ENCODE measurements around the gene SLC22A16.
A peak's percentile ranks its signal among the peaks of the same experiment; 100 is the strongest.
"Not testable (repeated sequence)": the region's sequence is repeated elsewhere in the genome, so short reads cannot be mapped to it uniquely, and the experiment has no call there.

Gene SLC22A16, protein sequence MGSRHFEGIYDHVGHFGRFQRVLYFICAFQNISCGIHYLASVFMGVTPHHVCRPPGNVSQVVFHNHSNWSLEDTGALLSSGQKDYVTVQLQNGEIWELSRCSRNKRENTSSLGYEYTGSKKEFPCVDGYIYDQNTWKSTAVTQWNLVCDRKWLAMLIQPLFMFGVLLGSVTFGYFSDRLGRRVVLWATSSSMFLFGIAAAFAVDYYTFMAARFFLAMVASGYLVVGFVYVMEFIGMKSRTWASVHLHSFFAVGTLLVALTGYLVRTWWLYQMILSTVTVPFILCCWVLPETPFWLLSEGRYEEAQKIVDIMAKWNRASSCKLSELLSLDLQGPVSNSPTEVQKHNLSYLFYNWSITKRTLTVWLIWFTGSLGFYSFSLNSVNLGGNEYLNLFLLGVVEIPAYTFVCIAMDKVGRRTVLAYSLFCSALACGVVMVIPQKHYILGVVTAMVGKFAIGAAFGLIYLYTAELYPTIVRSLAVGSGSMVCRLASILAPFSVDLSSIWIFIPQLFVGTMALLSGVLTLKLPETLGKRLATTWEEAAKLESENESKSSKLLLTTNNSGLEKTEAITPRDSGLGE

GRCh38 chr6:110476046-110476849, at the start of gene SLC22A16:
TSS of gene SLC22A16 (minus strand) at chr6:110476613. CDS start at chr6:110476574, 39 bp downstream.
- no peak for FAIRE-seq

- FAIRE-seq, result no peak
Observed at GRCh38 chr6:110525001-110525400, 48.6 kb upstream of the SLC22A16 start.

GRCh38 chr6:110524305-110524704, 47.9 kb upstream of the SLC22A16 start:
- no peak for FAIRE-seq

DNA sequence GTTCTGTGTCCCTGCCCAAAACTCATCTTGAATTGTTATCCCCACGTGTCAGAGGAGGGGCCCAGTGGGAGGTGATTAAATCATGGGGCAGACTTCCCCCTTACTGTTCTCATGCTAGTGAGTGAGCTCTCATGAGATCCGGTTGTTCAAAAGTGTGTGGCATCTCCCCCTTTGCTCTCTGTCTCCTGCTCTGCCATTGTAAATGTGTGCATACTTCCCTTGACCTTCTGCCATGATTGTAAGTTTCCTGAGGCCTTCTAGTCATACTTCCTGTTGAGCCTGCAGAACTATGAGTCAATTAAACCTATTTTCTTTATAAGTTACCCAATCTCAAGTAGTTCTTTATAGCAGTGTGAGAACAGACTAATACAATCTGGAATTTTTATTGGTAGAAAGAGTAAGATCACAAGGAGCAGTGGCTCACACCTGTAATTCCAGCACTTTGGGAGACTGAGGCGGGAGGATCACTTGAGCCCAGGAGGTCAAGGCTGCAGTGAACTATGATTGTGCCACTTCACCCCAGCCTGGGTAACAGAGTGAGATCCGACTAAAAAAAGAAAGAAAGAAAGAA, 47.1 kb upstream of the SLC22A16 start:
- peak; percentile 97 for FAIRE-seq

DNA sequence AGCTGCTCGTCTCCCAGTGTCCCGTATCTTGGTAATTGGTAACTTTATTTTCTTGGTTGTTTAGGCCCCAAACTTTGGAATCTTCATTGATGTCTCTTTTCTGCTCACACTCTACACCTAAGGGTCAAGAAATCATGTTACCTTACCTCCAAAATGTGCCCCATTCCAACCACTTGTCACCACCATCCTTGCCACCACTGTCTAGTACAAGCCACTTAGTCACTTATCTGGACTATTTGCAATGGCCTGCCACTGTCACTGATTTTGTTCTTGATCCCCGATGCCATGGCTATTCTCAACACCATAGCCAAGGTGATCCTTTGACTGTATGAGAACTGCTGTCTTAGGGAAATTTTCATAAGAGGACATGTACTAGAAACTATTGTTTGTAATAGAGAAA, 46.0 kb upstream of the SLC22A16 start:
- no peak for FAIRE-seq

DNA sequence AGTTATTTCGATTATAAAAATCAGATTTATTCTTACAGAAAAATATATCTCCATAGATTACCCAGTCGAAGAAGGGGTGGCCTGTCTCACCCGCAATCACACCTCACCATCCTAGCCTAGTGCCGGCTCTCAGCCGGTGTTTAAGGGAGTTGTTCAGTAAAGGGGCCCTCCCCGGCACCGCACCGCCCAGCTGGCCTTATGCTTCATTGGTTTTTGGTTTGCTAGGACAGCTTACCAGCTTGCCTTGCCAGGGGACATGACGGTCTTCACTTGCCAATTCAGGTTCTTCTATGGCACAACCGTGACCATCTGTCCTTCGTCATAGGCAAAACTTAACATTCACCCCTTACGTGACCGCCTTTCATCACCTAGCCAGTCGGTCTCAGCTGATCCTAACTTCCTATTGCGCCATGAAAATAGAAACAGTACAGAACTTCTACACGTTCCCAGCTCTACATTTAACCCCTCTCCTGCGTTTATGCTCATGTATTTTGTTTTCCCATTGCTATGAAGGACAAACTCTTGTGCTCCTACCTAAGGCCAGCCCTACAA, 44.7 kb upstream of the SLC22A16 start:
- FAIRE-seq, result no peak

DNA sequence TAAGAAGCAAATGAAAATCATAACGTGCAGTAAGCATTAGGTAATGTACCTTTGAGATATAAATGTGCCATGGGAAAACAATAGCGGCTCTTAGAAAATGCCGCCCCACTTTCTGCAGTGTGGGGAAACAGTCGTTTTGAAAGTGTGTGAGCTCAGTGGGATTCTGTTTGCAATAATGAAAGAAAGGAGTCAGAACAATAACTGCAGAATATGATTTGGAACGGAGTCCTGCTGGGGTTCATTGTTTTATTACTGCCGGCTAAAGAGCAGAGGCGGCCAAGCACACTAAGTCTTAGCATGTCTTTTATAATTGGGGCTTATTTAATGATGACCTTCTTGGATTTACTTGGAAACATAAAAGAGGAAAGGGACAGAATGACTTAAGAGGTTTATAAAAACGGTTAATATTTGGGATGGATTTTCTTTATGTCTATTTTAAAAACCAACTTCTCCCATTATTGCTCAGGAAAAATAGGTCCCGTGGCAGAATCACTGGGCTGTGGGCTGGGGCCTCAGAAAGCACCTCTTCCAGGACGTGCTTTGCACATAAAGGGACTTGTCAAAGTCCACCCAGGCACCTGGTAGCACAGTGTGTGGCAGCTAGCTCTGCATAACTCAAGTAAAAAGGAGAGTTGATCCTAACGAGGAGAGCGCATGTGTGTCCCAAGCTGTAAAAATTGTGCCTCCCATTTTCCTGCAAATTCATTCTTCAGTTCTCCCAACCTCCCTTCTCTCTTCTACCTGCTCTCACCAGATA, 44.0 kb upstream of the SLC22A16 start:
- peak; percentile 96 for FAIRE-seq

DNA sequence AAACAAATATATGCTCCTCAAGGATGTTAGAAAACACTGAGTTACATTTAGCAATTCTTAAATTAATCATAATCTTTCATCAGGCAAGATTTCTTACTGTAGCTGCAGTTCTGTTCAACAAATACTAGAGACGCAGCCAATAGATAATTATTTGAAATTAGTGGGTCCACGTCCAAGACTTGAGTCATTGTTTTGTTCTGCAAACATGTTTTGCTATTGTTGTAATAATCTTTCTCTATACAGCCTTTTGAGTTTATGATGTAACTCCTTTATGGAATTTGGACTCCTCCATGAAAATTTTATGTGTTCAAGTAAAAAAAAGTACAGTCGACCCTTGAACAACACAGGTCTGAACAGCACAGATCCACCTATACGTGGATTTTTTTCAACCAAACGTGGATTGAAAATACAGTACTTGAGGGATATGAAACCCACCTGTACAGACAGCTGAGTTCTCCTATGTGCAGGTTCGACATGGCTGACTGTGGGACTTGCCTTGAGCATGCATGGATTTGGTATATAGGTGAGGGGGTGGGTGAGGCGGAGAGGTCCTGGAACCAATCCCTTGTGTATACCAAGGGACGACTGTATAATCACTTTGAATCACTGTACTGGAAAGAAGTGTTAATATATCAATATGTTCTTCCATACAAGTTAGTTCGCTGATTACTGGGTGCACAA, 41.3 kb upstream of the SLC22A16 start:
- no peak for FAIRE-seq

DNA sequence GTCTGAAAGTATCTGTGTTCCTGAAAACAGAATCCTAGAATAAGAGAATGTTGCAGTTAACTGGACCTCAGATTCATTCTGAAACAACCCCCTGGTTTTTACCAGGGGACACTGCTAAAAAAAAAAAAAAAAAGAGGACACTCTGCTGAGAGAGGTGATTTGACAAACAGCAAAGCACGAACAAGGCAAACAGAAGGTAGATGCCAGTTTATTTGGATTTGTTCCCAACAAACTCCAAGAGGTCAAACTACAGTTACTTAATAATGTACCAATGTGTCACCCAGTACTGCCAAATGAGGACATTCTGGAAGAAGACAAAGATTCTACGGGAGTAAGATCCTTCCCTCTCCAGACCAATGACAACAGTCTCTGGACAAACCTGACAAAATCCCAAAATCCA, 40.6 kb upstream of the SLC22A16 start:
- FAIRE-seq, result no peak

DNA sequence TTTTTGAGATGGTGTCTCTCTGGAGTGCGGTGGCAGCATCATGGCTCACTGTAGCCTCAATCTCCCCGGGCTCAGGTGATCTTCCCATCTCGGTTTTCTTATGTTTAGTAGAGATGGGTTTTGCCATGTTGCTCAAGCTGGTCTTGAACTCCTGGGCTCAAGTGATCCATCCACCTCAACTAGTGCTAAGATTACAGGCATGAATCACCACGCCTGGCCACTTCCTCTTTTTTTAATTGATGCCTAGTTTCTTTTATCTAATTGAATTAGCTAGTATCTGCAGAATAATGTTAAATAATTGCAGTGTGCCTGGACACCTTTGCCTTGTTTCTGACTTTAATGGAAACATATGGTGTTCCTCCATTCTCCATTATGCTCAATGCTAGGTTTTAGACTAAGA, 38.4 kb upstream of the SLC22A16 start:
- no peak for FAIRE-seq

DNA sequence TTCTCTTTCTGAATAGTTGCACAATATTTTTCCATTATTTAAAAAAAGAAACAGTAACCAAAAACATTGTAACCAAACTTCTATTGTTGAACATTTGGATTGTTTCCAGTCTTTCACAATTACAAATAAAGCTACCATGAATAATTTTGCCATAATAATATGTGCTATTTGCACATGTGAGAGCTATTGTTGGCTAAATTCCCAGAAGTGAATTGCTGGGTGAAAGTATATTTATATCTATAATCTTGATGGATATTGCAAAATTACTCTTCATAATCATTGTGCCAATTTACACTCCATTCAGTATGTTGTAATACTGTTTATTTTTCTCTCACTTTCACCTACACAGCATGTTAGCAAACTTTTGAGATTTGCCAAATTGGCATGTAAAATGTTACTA, 36.6 kb upstream of the SLC22A16 start:
- FAIRE-seq, result no peak

GRCh38 chr6:110512549-110512948, 36.1 kb upstream of the SLC22A16 start:
- FAIRE-seq, result not testable (repeated sequence)

DNA sequence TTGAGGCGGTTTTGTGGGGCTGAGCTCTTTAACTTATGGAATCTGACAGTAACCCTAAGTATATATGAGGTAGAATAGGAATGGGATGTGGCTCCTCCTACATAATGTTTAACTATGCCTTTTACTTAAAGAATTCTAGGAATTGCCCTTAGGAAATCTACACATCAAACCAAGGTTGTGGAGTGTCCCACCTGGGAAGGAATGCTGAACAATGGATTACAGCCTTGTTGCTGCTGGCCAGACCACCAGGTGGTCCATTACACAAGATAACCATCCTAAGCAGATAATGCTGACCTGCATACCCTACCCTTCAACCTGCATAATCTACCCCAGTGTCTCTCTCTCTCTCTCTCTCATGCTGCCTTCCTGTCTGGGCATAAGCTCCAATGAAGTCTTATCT, 35.0 kb upstream of the SLC22A16 start:
- FAIRE-seq, result peak; percentile 97

DNA sequence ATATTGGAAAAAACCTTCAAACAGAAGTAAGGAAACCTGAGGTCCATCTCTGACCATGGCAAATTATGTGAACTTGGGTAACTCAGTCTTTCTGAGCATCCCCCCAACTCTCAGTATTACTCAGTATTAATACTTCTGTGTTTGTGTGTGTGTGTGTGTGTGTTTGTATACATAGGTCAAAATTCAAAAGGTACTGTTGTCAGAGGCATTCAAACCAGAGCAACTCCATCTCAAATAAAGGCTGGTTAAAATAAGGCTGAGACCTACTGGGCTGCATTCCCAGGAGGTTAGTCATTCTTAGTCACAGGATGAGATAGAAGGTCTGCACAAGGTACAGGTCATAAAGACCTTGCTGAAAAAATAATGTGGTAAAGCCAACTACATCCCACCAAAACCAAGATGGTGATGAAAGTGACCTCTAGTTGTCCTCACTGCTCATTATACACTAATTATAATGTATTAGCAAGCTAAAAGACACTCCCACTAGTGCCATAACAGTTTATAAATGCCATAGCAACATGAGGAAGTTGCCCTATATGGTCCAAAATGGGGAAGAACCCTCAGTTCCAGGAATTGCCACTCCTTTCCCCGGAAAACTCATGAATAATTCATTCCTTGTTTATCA, 33.3 kb upstream of the SLC22A16 start:
- FAIRE-seq, result peak; percentile 97

- FAIRE-seq, result not testable (repeated sequence)
Observed at GRCh38 chr6:110504891-110505290, 28.5 kb upstream of the SLC22A16 start.

DNA sequence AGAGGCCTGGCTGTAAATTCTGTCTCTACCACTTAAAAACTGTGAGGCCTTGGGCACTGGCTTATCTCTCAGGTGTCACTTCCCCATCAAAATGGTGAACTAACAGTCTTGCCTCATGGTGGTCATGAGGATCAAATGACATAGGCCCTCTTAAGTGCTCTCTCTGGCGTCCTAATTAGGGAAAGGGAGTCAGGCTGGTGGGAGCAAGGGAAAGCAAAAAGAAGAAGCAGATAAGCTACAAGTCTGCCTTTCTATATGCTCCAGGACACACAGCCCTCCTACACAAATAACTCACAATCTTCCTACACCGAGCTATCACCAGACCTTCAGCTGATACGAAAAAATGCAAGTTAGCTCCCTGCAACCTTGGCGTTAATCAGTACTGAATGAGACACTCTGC, 19.5 kb upstream of the SLC22A16 start:
- FAIRE-seq, result no peak

DNA sequence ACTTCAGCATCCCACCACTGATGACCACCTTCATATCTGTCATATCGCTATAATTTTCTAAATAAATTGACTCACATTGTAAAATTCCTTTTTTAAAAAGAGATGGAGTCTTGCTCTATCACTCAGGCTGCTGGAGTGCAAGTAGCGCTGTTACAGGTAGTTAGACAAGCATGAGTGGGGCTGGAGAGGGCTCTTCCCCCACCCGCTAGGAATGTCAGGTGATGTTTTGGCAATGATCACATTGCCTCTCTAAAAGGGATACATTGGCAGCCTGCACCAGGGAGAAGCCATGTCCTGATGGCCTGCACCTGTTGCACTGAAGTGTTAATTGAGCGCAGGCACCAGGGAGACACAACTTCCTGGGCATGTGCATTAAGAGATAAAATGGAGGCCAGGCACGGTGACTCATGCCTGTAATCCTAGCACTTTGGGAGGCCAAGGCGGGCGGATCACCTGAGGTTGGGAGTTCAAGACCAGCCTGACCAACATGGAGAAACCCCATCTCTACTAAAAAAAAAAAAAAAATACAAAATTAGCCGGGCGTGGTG, 16.9 kb upstream of the SLC22A16 start:
- FAIRE-seq, result no peak

- no peak for FAIRE-seq
Observed at GRCh38 chr6:110492584-110492983, 16.2 kb upstream of the SLC22A16 start.

- peak; percentile 98 for FAIRE-seq
Observed at GRCh38 chr6:110491644-110492317, 15.4 kb upstream of the SLC22A16 start.

DNA sequence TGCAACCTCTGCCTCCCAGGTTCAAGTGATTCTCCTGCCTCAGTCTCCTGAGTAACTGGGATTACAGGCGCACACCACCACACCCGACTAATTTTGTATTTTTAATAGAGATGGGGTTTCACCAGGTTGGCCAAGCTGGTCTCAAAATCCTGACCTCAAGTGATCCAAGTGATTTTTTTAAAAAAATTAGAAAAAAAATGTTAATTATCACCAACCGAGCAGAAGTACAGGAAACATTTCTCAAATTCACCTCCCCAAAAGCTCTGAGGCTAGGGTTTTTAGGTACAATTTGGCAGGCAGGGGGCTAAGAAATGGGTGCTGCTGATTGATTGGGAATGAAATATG, 14.9 kb upstream of the SLC22A16 start:
- no peak for FAIRE-seq

Data from G401.6 (cell line).